Stimulated activated CD8-positive, alpha-beta memory T cell treated with anti-CD3 and anti-CD28 coated beads, Interleukin-7, amount 100 ng/mL, for 1 hour (primary cell): ENCODE data around the gene PLAAT1.

Experiments
- DNase-seq, 2 donors: peaks; one replicate each; pipeline ENCODE4 v3.0.0-alpha.2; 2020; ENCODE audit warnings: low read depth in 2 of 2

The PLAAT1 gene

GRCh38 chr3:193240850-193241706, at the start of gene PLAAT1:
PLAAT1 (plus strand) TSS chr3:193241222; CDS start chr3:193255651, 14,429 bp downstream.
- no peak for DNase-seq

- DNase-seq = no peak
Observed at GRCh38 chr3:193194371-193194770, 46.7 kb upstream of the PLAAT1 start.

DNA sequence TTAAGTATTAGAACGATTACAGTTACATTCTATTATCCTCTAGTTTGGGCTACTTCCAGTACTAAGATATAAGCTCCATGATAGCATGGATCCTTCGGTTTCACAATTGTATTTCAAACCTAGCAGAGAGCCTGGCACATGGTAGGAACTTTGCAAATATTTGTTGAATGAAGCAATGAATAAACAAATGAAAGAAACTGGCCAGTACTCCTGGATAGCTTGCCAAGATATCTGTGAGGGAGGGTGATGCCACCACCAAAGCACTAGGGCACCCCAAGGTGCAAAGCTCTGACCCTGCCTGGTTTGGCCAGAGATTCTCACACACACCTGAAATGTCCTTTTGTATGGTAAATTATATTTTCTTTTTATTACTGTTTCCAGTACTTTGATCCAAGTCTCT, 44.3 kb upstream of the PLAAT1 start:
- DNase-seq = no peak

DNA sequence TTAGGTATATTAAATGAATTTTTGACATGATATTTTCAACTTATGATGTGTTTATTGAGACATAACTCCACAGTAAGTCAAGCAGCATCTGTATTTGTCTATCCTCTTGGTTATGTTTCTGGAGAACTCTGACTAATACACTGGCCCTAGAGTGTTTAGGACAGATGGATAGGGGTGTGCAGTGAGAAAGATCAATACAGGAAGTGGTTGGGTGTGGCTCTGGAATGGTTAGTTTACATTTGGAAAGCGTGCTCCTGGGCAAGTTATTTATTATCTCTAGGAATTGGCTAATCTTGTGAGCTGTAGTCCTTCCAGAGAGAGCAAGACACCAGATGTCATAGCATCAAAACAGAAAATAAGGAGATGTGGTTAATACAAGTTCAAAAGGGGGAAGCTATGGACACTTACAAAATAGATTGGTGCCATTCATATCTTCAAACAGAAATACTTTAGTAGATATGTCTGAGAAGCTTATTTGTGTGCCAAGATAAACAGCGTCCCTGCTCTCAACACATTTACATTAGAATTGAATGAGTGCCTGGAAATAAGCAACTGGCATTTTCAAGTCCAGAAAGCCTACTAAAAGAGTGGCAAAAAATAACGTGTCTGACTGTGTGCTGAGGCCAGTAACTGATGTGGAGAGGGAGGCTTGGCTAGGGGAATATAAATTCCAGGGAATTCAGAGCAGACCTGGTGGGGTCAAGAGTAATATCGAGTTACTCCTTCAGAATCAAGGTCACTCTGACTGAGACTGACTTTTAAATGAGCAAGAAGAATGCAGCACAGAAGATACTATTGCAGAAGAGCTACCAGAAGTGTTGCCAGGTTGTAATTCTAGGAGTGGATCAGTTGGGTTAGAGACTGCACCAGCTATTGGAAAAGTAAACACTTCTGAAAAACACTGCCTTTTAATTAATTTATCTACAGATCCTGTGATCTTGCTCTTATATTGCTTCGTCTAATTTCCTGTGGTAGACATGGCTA, 33.4 kb upstream of the PLAAT1 start:
- no peak for DNase-seq

- DNase-seq = no peak
Observed at GRCh38 chr3:193210618-193211017, 30.4 kb upstream of the PLAAT1 start.

DNA sequence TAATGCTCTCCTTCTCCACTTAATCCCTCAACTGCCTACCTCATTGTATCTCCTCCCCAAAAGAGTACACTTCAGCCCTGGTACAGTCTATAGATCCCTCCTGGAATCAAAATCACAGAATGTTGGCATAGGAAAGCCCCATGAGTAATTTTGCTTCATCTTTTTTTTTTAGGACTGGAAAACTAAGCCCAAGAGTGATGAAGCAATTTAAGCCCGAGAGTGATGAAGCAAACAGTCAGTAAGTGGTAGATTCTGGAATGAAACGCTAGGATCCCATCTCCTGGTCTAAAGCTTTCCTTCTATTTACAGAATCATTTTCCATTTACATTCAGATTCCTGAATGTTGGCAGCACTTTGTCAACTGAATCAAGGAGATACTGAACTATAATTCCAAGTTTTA, 29.8 kb upstream of the PLAAT1 start:
- DNase-seq = no peak

DNA sequence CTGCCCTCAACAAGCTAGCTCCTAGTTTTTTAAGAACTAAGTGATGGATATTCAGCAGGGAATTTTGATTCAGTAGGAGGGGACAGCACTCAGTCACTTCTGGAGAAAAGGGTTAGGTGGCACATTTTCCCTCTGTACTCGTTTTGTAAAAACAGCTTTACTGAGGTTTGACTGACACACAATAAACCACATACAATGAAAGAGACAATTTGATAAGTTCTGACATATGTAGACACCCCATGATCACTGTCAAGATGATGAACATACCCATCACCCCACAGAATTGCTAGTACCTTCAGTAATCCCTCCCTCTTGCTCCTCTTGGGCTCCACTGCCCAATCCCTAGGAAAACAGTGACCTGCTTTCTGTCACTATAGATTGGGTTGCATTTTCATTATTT, 29.0 kb upstream of the PLAAT1 start:
- DNase-seq = no peak

- no peak for DNase-seq
Observed at GRCh38 chr3:193212844-193213243, 28.2 kb upstream of the PLAAT1 start.

DNA sequence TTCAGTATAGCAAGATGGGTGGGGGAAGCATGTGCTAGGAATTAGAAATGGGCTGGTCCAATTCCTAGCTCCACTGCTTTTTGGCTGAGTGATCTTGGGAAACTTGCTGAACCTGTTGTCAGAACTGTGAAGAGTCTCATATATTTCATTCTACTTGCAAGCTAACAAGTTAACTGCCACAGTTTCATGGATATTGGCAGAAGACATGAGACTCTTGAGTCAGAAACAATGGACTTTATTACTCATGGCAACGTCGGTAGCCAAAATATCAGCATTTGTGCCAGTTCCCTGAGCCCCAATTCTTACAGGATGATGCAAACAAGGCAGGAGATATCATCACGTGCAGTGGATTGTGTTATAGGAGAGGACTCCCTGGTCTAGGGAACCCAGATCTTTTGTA, 26.6 kb upstream of the PLAAT1 start:
- DNase-seq = no peak

DNA sequence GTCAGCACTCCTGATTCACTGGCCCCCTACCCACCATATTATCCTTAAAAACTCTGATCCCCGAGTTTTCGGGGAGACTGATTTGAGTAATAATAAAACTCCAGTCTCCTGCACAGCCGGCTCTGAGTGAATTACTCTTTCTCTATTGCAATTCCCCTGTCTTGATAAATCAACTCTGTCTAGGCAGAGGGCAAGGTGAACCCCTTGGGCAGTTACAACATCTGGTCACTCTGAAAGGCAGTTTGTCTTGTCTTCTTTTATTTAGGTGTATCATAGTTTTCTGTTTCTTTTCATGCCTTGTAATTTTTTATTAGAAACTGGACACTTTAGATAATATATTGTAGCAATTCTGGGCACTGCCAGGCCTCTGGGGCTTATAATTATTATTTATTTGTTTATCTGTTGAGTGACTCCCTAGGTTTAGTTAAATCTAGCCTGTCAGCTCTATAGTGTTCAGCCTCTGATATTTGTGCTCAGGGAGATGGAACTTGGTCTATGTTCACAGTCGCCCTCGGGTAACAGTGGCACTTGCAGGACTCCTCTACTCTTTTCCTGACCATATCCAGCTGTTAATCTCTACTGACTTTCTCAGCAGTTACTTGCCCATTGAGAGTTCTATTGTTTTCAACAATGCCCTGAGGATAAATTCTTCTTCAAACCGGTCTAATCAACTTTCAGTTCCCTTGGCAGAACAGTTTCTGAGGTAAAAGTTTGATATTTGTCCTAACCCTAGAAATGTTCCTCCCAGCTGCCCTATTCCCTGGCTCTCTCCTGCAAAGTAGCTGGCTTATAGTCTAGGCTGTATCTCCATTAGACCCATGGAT, 15.5 kb upstream of the PLAAT1 start:
- no peak for DNase-seq

GRCh38 chr3:193228206-193228605, 12.8 kb upstream of the PLAAT1 start:
- DNase-seq = no peak

DNA sequence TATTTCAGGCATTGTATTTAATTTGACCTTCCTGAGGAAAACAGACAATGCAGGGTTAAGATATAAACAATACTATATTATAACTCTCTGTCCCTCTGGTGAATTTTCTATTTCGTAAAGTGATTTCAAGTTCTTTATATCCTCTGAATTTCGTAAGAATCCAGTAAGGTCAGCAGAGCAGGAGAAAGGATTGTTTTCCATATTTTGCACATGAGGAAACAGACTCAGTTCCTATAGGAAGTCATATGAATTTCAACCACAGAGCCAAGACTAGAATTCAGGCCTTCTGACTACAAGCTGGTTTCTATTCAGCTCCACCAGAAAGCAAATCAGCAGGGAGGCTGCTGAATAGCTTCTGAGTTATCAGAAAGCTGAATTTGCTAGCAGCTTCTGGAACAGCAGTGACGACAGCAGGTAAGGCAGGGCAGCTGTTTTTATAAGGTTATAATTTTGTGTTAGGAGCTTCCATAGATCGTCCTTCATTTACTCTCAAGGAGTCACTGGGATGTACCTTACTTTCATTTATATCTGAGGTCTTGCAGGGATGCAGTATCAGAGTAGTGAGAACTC, 11.1 kb upstream of the PLAAT1 start:
- DNase-seq = no peak

DNA sequence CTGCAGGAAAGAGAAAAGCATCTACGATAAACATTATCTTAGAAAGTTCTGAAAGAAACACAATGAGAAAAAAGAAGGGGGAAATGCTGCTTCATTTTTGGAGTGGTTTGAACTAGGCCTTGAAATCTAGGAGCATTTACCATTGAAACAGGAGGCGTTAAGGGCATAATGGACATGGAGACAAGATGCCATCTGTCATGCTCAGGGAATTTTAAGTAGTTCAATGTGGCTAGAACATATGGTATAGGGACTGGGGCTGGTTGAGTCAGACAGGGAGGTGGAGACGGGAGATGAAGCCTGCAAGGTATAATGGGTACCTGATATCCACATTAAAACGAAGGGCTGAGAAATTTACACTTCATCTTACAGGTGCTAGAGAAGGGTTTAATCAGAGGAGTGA, 10.4 kb upstream of the PLAAT1 start:
- no peak for DNase-seq

GRCh38 chr3:193231201-193231600, 9.8 kb upstream of the PLAAT1 start:
- no peak for DNase-seq

DNA sequence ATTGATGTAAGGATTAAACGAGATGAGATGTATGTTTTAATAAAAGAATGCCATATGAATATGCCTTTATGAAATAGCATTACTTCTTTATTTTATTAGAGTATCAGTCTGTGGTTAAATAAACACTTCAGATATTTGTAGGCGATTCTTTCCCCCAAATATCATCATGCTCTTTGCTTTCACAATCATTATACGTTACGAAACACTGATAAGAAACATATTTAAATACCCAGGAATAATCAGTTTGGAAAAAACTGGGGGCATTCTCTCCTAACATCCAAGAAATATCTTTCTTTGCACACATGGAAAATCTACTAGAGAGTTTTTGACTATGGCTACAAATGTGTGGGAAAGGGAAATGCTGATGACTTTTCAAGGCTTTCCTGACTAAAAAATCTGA, 4.4 kb upstream of the PLAAT1 start:
- no peak for DNase-seq

- no peak for DNase-seq
Observed at GRCh38 chr3:193237030-193237429, 4.0 kb upstream of the PLAAT1 start.

GRCh38 chr3:193240436-193240849, 579 bp upstream of the PLAAT1 start:
- DNase-seq = no peak

GRCh38 chr3:193241716-193242115, 694 bp downstream of the PLAAT1 start:
- DNase-seq = no peak

DNA sequence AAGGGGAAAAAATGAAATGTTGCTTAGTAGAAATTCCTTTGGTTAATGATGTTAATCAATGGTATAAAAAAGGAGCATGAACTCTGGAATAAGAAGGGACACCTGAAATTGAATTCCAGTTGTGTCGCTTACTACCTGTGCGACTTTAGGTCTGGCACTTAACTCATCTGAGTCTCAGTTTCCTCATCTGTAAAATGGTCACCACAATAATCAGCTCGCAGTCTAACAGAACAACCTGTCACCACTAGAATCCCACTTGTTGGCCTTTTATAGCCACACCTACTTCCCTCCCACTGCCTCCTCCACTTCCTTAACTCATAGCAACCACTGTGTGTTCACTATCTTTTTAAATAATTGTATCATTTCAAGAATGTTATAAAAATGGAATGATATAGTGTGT, 2.5 kb downstream of the PLAAT1 start:
- no peak for DNase-seq

GRCh38 chr3:193248848-193249468, 7.9 kb downstream of the PLAAT1 start:
- no peak for DNase-seq

GRCh38 chr3:193250492-193250891, 9.5 kb downstream of the PLAAT1 start:
- no peak for DNase-seq
